HG02642 (cell line): ENCODE measurements around the gene MAP2K3.
"Not testable (repeated sequence)": the region's sequence is repeated elsewhere in the genome, so short reads cannot be mapped to it uniquely, and the experiment has no call there.

Experiments used
- ATAC-seq: cut with Tn5 transposase; IDR thresholded peaks from one replicate; pipeline ENCODE4 v1.9.1; 2021; ENCODE audit warnings: mild to moderate bottlenecking; ENCODE audit not compliant: unreplicated experiment, poor library complexity

Gene MAP2K3

DNA sequence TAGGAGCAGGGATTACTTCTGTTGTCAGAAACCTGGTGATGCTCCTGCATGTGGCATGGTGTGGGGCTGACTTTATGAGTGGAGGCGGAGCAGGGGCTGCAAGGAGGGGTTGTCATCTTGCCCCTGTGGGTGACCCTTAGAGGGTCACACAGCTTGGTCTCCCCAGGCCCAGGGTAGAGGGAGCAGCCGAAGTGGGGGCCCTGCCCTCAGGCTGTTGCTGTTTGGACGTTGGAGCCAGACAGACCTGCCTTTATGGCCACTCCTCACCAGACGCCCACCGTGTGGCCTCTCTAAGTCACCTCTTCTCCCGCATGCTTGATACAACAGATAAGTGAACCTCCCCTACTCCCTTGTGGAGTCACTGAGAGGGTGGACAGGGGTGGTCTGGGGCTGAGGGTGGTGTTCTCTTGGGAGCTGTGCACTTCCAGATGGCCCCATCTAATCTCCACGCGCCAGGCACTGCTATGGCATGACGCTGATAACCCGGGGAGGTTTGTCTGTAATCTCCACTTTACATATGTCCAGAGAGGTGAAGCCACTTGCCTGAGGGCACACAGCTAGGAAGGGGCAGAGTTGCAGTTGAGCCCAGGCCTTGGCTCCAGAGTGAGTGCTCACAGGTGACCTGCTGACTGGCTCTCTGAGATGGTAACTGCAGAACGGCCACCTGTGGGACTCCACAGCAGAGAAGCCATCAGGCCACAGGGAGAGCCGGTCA lies 10.0 kb downstream of the MAP2K3 start:
- no peak for ATAC-seq

DNA sequence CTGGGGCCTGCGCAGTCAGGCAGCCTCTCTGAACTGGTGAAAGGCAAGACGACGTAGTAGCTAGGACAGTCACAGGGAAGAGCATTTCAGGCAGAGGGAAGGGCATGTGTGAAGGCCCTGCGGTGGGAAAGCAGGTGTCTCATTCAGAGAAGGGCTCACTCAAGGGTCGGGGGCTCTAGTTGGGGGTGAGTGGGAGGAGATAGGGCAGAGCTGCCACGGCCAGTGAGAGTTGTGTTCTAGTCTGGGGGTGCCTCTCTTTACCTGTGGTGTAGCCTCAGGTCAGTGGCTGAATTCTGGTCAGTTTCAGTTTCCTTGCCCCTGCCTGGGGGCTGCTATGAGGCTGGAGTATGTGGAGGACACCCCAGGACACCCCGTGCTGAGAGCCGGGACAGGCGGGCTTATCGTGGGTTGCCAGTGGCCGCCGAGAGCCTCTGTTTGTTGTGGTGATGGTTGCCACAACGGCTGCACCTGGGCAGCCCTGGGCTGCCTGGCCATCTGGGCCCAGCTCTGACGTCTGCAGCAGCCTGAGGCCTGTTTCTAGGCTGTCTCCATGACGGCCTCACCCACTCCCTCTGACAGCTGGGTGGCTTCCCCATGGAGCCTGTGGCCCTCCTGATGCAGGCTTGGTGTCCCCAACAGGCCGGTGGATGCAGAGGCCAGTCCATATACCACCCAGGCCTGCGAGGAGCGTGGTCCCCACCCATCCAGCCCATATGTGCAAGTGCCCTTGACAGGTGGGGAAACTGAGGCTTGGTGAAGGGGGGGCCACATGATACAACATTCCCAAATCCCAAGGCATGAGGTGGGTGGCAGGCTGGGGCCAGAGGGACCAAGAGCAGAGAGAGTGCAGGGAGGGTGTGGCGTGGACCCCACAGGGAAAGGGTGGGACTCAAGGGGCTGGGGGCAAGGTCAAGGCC lies 10.8 kb downstream of the MAP2K3 start:
- ATAC-seq: no peak

DNA sequence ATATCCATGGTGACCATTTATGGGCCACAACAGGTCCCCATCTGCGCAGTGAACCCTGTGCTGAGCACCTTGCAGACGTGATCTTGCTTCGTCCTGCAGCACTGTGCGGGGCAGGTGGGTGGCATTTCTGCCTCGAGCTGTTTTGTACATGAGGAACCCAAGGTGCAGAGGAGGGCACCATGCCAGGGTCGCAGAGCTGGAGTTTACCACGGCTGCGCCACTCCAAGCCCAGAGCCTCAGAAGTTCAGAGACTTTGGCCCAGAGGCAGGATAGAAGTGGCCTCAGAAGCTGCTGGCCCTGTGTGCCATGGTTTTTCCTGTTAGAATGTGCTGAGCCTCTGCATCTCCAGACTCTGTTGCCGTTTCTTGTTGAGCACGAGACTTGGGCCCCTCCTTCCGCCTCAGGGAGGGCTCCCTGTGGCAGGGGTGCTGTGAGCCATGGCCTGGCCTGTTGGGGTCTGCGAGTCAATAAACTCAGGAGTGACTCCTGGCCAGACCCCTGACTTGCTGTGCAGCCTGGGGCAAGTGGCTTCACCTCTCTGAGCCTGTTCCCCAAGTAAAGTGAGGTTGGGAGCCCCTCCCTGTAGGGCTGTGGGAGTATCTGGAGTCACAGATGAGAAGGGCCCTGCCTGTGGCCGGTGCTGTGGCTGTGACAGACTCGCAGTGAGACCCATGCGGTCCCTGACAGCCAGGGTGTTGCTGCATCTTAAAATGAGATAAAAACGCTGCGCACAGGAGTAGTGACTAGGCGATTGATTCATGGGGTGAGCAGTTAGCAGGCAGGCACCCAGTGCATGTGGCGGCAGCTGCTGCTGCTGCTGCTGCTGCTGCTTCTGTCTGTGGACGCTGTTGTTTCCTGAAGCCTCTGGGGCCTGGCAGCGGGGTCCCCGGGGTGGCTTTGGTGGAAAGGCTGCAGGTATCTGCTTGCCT lies 11.8 kb downstream of the MAP2K3 start:
- no peak for ATAC-seq

DNA sequence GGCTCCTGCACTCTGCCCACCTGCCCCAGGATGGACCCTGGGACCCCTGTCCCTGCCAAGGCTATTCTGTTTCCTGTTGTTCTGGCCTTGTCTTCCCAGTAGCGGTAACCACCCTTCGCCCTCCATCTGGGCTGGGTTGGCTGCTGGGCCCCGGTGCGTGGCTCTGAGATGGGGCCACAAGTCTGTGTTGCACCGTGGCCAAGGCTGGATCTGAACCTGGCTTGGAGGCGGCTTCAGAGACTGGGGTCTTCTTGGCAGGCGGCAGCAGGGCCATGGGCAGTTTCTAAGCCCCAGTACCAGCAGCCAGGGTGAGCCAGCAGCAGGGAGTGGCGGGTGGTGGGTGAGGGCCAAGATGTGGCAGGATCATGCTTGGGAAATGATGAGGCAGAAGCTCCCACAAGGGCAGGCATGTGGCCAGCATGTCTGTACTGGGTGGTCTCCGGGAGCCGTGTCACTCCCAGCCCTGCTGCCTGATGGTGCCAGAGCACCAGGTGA lies 12.6 kb downstream of the MAP2K3 start:
- ATAC-seq: no peak

DNA sequence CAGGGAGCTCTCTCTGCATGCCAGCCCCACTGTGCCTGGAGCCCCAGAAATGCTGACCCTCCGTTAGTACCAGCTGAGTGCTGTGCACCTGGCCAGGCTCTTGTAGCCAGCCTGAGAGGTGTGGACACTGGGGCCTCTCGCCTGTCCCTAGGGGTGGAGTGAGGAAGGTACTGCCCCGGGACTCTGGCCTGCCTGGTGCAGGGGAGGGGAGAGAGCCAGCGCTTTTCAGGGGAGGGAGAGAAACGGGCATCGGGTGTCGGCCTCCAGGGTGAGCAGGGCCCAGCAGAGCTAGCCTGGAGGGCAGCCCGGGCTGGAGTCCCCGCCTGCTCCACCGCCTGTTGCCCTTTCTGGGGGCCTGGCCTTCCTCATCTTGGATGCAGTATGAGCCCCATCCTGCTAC lies 13.1 kb downstream of the MAP2K3 start:
- ATAC-seq: no peak

DNA sequence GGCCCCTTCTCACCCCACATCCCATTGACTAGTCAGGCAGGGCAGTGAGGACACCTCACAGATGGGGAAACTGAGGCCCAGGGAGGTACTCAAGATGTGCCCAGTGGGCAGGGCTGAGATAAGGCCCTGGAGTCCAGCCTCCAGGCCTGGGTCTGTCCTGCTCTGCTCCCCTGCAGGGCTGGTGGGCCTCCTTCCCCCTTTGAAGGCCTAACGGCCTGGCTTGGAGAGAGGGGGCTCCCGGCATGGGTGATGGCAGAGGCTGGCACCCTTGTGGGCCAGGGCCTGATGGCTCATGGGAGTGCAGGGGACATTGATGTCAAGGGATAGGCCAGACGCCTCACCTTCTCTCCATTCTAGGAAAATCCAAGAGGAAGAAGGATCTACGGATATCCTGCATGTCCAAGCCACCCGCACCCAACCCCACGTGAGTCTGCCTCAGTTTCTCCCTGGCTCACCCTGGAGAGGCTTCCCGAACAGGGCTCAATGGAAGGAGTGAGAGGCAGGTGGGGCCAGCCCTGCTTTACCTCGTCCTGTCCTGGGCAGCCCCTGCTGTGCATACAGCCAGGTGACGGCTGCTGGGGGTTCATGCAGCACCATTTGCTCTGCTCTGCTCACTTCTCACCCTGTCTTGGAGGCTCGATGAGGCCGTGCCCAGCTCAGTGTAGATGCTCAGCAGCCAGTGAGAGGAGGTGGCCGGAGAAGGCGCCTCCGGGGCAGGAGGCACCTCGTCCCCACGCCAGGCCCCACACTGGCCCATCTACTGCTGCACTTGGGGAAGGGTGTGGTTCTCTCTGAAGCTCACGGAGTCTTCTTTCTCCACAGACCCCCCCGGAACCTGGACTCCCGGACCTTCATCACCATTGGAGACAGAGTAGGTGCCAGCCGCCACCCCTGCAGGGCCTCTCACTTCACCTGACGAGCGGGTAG lies 13.8 kb downstream of the MAP2K3 start:
- no peak for ATAC-seq

DNA sequence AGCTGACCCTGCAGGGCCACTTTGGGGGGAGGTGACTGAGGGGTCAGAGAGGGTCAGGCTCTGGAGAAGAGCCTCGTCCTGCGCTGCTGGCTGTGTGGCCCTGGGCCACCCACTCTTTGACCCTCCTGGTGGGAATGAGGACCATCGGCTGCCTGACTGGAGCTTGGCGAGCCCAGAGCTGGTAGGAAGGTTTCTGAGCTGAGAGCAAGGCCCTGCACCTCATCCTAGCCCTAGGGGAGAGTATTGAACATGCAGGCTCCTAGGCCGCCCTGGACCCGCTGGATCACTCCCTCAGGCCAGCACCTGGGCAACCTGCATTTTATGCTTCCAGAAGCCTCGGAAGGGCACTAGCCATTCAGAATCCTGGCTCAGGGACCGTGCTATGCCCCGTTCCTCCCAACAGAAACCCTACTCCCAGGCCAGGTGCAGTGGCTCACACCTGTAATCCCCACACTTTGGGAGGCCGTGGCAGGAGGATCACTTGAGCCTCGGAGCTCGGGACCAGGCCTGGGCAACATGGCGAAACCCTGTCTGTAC lies 14.5 kb downstream of the MAP2K3 start:
- ATAC-seq: no peak

DNA sequence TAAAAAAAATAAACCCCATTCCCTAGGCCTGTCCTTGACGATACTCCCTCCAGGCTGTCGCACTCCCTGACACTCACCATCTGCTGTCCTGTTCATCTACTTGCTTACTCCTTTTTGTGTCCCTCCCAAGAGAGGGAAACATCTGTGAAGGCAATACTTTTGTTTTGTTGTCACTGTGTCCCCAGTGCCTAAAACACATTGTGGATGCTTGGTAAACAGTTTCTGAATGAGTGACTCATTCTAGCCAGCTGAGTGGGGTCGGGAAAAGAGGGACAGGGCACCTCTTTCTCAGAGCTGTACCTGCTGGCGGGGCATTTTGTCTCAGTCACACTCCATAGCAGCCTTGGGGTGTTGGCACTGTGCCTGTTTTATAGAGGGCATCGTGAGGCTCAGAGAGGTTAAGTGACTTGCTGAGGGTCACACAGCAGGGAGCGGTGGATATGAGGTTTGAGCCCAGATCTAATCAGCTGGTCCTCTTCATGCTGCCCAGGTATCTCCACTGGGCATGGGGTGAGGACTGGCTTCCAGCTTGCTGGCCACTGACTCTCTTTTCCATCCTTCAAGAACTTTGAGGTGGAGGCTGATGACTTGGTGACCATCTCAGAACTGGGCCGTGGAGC lies 15.6 kb downstream of the MAP2K3 start:
- ATAC-seq: no peak

DNA sequence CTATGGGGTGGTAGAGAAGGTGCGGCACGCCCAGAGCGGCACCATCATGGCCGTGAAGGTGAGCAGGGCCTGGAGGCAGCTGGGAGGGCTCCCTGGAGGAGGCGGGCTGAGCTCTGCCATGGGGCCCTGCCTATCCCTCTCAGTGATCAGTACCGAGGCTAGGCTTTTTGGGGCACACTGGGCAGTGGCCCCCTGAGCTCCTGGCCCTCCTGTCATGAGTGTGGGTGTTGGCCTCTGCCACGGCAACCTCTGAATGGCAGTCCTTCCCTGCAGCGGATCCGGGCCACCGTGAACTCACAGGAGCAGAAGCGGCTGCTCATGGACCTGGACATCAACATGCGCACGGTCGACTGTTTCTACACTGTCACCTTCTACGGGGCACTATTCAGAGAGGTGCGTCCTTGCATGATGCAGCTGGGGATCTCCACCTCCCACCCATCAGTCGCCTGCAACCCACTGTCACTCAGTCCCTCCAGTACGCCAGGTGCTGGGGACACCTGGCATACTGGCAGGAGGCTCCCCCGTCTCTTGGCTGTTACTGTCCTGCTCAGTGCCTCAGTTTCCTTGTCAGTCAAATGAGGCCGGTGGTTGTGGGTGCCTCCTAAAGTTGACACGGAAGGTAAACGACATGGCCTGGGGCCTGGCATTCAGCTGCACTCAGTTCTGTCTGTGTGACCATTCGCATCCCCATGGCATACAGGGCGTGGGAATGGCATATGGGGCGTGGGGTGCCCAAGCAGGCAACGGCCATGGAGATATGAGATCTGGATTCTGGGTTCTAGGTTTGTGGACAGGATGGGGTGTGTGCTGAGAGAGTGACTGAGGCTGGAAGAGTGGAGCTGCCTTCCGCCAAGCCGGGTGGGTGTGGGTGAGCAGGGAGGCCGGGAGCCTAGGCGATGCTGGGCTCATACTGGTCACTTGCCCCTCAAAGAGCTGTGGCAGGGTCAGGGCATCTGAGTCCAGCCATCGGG lies 16.4 kb downstream of the MAP2K3 start:
- ATAC-seq: no peak

DNA sequence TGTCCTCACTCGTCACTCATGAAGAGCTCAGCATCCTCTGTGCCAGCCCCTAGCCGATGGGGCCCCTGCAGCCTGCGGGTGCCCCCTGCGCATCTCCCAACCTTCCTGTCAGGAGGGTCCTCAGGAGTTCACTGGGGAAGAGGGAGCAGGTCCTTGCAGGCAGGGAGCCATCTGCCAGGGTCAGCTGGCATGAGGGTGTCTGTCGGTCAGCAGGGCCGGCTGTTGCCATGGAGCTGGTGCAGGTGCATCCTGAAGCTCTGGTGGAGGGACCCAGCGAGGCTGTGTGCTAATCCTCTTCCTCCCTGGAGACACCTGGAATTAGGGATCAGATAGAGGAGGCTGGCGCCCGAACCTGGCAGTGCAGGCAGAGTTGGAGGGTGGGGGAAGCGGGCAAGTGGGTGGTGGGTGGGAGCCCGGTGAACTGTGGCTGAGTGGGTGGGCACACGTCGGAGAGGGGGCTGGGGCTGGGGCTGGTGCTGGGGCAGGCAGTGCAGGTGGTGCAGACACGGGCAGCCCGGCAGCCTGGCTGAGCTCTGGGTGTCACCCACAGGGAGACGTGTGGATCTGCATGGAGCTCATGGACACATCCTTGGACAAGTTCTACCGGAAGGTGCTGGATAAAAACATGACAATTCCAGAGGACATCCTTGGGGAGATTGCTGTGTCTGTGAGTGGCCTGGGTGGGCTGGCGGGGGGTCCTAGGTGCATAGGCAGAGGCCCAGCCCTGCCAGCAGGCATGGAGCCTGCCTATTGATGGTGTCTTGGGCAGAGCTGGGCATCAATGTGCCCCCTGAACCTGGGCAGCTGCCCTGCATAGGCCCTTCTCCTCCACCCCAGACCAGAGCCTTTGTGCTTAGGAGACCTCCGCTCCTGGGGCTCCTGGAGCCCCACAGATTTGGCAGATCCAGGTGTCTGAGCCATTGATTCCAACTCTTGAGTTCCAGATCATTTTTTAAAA lies 17.4 kb downstream of the MAP2K3 start:
- ATAC-seq: no peak

DNA sequence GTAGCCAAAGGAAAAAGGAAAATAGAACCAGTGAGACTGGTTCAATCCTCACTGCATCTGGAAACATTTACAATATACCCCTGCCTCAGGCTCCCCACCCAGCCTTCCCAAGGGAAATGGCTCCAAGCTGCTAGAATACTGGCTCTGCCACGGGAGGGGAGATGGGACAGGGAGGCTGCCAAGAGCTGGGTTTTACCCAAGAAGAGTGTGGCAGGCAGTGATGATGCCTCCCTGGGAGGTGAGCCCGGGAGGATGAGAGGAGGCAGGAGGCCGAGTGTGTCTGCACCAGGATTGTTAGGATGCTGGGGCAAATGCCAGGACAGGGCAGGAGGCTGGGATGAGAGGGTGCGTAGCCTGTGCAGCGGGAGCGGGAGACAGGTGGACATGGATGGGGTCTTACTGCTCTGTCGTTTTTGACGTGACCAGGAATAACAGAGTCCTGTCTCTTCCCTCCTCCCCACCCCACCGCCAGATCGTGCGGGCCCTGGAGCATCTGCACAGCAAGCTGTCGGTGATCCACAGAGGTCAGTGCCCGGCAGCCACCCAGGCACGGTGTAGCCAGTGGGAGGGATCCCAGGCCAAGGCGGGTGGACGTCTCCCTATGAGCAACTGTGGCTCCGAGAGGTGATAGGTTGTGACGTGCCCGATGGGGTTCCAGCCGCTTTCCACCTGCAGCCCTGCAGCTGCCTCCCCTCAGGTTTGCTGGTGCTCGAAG lies 18.4 kb downstream of the MAP2K3 start:
- ATAC-seq: no peak

DNA sequence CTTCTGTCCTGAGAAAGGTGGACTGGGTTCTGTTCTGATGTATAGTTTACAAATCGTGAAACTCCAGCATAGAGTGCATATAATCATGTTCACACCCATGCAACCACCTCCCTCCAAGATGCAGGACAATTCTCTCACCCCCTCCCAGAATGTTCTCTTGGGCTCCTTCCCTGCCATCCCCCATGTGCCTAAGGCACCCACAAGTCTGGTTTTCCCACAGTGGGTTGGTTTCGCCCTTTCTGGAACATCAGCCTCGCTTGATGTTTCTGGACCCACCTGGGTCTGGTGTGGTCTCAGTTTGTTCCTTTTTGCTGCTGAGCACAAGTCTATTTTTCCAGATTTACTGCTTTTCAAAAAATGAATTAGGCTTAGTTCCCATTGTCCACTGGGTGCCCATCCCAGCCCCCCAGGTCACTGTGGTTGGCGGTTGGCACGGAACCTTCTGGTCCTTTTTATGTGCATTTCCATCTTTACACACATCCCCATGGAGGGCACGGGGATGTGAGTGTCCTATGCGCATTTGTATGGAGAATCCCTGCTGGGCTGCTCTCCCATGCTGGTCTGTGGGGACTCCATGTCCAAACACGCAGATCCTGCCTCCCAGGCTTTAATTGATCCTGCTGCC lies 19.0 kb downstream of the MAP2K3 start:
- ATAC-seq: no peak

DNA sequence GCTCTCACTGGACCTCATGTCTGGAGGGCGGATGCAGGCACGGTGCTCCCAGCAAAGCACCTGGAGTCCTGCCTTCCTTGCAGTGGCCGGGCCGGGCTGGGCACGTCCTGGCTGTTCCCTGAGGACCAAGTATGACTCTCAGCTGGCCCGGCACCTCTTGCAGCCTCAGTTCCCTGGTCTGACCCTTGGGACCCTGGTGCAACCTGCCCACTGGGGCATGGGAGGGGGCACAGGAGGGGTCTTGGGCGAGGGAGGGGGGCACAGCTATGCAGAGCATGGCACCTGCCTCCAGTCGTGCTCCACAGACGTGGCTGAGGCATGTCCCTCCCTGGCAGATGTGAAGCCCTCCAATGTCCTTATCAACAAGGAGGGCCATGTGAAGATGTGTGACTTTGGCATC lies 19.6 kb downstream of the MAP2K3 start:
- ATAC-seq: no peak

DNA sequence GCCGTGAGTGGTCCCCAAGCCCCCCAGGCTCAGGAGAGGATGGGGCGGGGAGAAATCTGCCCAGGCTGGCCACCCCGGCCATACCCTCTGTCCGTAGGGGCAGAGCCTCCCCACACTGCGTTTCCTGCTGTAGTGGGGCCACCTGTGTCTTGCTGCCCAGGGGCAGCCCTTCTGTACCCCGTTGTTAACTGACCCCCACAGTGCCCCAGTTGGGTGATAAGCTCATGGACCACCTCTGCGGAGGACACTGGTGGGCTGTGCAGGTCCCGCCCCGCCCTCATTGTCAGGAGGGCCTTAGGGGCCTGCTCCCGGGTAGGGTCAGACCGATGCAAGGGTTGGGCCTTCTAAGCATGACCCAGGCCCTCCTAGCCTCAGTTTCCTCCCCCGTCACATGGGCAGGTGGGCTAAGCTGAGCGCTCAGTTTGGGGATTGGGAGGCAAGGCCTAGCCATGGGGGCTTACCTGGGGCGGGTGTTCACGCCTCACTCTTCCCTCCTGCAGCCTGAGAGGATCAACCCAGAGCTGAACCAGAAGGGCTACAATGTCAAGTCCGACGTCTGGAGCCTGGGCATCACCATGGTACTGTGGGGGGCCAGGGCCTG lies 20.1 kb downstream of the MAP2K3 start:
- not testable (repeated sequence) for ATAC-seq
